ENCODE data around the gene TUBB8.
"Not testable (repeated sequence)": the region's sequence is repeated elsewhere in the genome, so short reads cannot be mapped to it uniquely, and the experiment has no call there.

- not testable (repeated sequence) for TF ChIP-seq POLR2A, CTCF, EP300, POLR2AphosphoS5 (IDR thresholded peaks at IDR 0.05)
Measured at GRCh38 chr10:47864-48263, 1.2 kb downstream of the TUBB8 start.

Data from upper lobe of left lung (tissue), 4 donors.